ENCODE measurements around the gene STAC.
"Not testable (repeated sequence)": the region's sequence is repeated elsewhere in the genome, so short reads cannot be mapped to it uniquely, and the experiment has no call there.

The STAC gene

GRCh38 chr3:36525115-36525801 is 145.0 kb downstream of the STAC start:
- DNase-seq, result no peak

DNA sequence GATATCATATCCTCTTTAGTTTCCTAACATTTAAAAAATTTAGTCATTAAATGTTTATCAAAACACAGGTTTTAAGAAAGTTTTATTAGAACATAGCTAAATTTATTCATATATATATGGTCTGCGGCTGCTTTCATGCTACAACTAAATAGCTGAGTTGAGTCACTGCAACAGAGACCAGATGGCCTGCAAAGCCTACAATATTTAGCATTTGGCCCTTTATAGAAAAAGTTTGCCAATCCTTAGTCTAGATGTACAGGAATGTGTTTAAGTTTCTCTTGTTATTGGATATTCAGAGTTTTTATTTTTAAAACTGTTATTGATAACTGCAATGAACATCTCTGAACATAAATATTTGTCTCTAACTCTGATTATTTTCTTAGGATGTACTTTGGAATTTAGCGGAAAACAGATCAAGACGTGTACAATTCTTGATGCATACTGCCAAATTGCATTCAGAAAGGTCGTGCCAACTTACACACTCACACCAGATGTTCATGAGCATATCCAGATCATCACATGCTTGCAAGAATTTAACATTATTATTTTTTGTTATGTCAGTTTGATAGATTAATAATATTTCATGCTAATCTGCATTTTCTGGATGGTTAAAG is 157.9 kb downstream of the STAC start:
- no peak for DNase-seq

DNA sequence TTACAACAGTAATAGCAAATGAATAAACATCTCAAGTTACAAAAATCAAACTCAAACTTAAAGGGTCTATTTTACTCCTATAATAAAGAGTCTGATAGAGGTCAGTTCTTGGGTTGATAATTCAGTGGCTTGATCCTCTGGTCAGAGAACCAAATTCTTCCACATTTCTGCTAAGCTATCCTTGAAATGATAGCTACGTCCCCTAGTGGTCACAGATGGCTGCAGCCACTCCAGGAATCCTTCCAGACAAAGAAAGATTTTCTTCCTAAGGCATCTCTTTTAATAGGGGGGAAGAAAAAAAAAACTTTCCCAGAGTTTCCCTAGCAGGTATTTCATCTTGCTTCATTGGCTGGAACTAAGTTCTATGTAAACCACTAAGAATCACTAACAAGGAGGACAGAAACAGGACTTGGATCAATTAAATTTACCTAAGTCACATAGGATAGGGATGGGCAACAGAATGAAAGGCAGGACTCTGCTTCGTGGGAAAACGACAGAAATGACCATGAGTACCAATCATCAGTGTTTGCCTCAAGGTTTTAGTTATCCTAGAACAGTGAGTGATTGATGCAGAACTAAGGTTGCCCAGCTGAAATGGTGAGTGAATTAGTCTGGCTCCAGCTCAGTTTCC is 160.7 kb downstream of the STAC start:
- no peak for DNase-seq

DNA sequence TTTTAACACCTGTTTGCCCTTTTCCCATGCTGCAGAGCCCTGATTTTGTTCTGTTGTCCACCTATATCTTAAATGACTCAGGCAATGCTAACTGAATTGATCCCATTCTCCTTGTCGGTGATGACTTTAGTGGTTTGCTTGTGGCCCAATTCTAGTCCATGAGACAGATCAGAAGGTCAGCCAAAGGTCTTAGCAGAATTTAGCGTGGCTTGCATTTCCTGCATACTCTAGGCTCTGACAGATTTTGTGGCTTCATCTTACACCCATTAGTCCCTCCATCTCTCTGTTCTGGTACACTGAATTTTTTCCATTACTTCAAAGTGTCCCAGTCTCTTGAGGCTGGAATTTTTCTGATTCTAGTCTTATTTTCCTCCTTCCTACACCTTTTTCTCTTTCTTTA is 161.9 kb downstream of the STAC start:
- no peak for DNase-seq

GRCh38 chr3:36543276-36543997 is 163.1 kb downstream of the STAC start:
- DNase-seq, result no peak

- no peak for DNase-seq
Measured at GRCh38 chr3:36546226-36546625, 165.9 kb downstream of the STAC start.

DNA sequence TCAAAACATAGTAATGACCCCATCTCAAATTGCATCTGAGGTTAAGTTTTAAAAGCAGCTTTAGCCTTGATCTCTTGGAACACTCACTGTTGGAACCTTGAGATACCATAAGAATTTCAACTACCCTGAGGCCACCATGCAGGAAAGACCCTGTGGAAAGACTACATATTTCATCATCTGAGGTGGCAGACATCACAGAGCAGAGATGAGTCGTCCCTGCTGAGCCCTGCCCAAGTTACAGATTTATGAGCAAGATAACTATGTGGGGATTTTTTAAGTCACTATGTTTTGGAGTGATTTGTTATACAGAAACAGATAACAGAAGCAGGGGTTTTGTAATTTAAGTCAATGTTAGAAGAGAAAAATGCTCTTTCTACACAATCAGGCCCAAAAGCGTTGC is 168.4 kb downstream of the STAC start:
- no peak for DNase-seq

DNA sequence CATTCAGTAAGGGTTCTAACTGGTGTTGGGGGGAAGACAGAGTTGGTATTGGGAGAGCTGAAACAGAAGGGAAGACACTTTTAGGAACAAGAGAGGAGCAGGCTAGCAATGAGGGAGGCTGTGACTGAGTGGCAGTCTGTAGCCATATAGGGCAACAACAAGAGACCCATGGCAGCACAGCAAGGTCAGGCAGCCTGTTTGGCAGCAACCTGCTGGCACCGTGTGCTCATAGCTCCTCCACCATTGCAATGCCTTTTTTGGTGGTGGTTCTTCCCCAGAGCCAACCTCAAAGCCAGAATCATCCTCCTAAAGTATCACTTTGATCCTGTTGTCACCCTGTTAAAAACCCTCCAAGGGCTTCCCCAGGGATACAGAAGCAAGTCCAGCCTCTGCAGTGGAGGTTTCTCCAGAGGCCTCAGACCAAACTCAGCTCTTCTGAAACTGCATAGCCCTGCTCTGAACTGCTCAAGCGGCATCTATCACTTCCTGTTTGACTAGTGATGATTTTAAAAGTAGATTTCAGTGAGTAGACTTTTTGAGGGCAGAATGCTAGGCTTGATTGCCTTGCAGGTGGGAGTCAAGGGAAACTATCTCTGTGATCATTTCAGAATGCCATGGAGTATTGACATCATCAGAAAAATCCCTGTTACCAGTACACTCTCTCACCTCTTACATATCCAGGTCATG is 176.9 kb downstream of the STAC start:
- DNase-seq, result no peak

GRCh38 chr3:36557708-36558421 is 177.6 kb downstream of the STAC start:
- DNase-seq, result no peak

DNA sequence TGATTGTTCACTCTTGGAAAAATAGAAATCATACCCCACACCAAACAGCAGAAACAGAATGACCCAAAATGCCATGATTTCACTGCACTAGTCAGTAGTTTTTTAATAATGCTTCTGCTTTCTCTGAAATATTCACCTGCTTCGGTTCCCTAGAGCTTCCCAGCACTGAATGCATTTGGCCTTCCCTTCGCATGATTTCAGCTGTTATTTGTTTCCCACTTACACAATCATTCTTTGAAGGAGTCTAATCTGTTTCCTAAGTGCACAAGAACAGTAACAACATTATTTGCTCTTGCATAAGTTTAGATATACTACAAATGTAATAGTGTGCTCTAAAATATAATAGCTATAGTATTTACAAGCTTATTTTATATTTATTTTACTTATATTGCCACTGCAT is 178.7 kb downstream of the STAC start:
- no peak for DNase-seq

GRCh38 chr3:36560685-36561084 is 180.4 kb downstream of the STAC start:
- no peak for DNase-seq

- DNase-seq, result no peak
Measured at GRCh38 chr3:36561601-36562000, 181.3 kb downstream of the STAC start.

DNA sequence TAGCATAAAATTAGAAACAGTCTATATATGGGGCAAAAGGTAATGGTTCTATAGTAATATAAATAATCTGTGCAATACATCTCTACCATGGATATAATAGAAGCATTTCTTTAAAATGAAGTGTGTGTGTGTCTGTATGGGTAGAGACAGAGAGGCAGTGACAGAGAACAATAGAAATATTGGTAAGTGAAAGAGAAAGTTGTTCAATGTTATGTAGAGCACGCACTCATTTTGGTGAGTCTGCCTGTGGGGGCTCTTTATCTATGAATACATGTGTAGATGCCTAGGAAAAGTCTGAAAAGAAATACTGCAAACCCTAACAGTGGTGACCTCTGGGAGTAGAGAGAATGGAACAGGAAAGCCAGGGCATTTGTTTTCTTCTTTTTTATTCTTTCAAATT is 182.6 kb downstream of the STAC start:
- no peak for DNase-seq

DNA sequence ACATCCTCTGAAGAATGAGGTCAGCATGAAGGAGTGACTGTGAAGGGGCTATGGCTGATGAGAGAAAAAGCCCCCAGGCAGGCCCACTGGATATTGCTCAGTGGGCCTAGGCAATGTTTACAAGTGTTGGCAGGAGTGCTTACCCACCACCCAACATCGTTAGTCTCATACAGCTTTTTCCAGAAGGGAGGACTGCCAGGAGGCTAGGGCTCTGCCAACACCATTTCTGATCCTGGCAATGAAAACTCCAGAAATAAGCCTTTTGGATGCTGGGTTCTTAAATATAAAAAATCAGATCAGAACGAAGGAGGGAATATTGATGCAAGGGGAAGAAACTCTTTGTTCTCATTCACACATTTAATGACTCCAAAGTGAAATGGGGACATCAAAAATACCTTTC is 194.9 kb downstream of the STAC start:
- no peak for DNase-seq

- not testable (repeated sequence) for DNase-seq
Measured at GRCh38 chr3:36578418-36578817, 198.1 kb downstream of the STAC start.

GRCh38 chr3:36579746-36580145 is 199.4 kb downstream of the STAC start:
- DNase-seq, result no peak

GRCh38 chr3:36580716-36581115 is 200.4 kb downstream of the STAC start:
- no peak for DNase-seq

DNA sequence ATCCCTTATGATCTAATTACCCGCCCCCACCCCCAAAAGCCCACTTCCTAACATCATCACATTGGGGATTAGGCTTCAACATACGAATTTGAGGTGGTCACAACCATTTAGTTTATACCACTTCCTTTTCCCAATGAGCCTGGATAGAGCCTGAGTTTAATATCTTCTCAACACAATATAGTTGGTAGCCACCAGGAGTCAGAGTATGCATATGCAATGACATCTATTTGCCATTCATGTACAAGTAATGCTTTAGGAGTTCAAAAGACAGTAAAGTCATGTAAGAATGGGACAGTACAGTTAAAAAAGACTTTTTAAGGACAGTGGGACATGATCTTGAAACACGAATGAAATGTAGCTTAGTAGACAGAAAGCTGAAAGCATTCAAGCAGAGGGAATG is 211.7 kb downstream of the STAC start:
- no peak for DNase-seq

DNA sequence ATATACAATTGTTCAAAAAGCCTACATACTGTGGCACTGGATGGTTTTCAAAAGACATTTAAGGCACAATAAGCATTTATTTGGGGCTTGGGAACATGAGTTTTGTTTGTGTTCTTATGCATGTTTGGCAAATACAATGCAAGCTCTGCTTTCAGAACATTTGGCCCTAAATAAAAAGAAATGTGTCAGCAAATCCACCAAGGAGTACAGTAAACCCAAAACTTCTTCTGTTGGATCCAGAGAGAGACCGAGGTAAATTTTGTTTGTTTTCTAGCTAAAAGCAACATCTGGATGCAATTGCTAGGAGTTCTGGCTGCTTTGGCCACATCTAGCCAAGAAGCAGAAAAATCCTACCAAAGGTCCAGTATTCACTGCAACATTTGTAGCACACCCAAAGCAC is 215.2 kb downstream of the STAC start:
- DNase-seq, result no peak

DNA sequence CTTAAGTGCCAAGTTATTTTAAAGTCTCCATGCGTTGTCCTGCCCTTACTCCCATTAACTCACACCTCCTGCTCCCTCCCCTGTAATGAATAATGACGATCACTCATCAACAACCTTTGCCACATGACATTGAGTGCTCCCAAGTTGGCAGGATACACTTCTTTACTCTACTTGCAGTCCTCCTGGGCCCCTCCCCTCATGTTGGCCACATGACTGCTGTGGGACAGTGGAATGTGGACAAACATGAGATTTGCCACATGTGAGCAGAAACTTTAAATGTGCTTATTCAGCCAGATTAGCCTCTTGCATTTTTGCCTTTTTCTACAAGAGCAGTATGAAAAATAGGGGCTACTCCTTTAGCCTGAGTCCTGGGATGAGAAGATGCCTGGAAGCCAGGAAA is 216.1 kb downstream of the STAC start:
- DNase-seq, result no peak

DNA sequence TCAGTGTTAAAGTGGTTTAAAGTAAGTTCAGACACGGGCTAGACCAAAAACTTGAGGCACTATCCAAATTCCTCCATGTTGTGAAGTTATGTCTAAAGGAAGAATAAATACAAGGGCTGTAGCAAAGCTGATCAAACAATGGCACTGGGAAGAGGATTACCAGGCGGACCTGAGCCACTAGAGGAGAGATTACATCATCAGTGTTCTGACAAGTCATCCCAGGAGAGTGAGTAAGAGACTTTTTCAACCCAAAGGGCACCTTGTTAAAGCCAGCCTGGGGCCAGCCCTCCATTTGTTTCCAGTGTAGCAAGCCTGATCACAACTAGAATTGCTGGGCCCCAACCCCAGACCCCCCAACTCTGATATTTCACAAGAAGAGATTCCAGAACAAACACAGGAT is 217.1 kb downstream of the STAC start:
- DNase-seq, result no peak
